Hematopoietic multipotent progenitor cell treated with erythropoietin and hydrocortisone succinate and interleukin-3 and kit ligand, for 4 days (in vitro differentiated cells): ENCODE results near the gene MYBPHL.

ENCODE experiments used
- DNase-seq: peaks from one replicate; pipeline ENCODE4 v3.0.0-alpha.2; 2015

The MYBPHL gene

DNA sequence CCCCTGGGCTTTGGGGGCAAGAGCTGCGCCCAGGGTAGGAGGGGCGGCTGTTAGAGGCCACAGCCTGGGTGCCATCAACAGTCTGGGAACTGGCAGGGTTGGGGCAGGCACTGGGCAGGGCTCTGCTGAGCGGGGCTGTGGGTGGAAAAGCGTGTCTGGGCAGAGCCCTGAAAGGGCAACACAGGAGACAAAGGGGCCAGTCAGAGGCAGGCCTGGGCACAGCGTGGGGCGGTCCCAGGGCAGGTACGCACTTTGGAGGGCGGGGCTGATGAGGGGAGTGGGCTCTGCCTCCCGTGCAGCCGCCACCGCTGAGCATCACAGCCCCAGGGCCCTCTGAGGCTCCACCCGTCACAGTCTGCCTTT lies 43.6 kb downstream of the MYBPHL start:
- DNase-seq: no peak

DNA sequence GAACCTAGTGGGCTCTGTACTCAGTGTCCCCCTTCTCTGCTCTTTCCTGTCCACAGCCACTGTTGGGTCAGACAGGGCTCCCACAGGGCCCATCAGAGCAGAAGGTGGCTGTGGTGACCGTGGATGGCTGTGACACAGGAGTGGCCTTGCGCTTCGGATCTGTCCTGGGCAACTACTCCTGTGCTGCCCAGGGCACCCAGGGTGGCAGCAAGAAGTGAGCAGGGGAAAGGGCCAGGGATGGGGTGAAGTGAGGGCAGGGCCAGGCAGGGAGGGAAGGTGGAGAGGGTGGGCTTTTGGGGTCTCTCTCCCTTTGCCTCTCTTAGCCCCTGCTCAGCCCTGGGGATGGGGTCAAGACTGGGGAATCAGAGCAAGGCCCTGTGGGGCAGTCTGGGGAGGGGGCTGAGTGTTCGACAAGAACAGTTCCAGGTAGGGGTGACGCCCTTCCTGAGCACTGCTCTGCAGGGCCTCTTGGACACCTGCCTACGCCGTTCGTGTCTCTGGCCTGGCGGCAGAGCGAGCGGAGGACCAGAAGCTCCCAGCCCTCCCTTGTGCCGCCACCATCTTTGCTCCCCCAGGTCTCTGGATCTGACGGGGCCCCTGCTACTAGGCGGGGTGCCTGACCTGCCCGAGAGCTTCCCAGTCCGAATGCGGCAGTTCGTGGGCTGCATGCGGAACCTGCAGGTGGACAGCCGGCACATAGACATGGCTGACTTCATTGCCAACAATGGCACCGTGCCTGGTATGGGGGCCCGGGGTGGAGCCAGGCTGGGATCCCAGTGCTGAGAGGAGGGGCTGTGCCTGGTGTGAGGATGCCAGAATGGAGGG lies 44.4 kb downstream of the MYBPHL start:
- DNase-seq: no peak

DNA sequence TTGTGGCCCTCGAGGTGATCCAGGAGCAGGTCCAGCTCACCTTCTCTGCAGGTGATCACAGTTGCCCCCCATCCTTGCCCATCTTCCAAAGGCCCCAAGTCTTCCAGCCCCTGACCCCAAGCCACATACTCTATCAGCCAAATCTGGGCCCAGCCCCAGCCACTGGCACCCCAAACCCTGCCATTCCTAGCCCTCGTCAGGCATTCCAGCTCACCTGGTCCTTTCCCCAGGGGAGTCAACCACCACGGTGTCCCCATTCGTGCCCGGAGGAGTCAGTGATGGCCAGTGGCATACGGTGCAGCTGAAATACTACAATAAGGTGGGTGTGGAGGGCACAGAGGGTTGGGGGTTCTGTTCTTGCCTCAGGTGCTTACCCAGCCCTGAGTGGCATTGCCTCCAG lies 45.2 kb downstream of the MYBPHL start:
- no peak for DNase-seq

DNA sequence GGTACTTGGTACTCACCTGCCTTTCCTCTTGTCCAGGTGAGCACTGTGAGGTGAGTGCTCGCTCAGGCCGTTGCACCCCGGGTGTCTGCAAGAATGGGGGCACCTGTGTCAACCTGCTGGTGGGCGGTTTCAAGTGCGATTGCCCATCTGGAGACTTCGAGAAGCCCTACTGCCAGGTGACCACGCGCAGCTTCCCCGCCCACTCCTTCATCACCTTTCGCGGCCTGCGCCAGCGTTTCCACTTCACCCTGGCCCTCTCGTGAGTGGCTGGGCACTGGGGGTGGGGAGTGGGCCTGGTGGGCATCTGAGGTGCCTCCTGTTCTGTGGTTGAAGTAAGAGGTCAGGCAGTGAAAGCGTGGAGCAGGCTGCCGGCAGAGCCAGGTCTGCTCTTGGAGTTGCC lies 45.8 kb downstream of the MYBPHL start:
- no peak for DNase-seq

DNA sequence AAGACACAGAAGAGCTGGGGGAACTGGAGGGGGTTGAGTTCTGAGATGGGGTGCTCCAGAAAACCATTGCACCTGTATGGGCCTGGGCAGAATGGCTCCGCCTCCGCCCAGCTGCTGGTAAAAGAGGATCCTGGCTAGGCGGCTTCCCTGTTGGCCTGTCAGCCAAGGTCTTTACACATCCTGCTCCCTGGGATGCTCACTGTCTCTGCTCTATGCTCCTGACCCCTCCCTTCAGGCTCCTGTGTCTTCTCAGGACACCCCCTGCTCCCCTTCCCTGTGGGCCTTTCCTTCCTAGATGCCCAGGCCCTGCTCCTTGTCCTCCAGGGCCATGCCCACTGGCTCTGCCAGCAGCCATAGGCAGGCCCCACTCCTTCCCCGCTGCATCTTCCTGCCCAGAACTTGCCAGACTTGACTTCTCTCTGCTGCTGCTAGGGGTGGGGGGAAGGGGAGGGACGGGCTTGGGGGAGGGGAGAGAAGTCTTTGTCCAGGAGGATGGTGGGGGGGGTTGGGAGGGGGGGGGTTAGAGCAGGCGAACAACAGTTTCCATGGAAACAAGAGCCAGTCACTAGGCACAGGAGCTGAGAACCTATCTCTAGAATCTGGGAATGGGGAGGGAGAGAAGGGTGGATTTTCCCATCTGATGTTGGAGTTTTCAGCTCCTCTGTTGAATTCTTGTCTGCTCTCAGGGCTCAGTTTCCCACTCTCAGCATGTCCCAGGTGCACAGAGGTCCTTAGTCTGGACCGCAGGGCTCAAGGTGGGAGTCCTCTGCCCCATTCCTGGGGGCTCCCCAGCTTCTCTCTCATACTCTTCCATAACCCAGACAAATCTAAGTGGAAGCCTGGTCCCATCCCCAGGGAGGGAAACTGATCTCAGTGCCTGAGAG lies 46.9 kb downstream of the MYBPHL start:
- no peak for DNase-seq

DNA sequence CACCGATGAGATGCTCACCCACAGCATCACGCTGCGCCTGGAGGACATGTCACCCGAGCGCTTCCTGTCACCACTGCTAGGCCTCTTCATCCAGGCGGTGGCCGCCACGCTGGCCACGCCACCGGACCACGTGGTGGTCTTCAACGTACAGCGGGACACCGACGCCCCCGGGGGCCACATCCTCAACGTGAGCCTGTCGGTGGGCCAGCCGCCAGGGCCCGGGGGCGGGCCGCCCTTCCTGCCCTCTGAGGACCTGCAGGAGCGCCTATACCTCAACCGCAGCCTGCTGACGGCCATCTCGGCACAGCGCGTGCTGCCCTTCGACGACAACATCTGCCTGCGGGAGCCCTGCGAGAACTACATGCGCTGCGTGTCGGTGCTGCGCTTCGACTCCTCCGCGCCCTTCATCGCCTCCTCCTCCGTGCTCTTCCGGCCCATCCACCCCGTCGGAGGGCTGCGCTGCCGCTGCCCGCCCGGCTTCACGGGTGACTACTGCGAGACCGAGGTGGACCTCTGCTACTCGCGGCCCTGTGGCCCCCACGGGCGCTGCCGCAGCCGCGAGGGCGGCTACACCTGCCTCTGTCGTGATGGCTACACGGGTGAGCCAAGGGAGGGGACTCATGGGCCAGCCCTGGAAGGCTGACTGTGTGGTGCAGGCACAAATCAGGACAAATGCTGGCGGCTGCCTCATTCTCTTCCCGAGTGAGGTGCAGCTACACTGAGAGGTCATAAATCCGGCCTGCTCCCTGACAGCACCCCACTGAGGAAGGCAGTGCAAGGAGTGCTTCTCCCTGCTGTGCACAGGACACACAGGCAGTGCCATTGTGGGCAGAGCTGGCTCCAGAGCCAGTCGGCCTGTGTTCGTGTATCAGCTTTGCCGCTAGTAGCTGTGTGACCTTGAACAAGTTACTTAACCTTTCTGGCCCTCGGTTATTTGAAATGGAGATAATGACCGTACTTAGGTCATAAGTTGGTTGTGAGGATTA lies 48.0 kb downstream of the MYBPHL start:
- no peak for DNase-seq

DNA sequence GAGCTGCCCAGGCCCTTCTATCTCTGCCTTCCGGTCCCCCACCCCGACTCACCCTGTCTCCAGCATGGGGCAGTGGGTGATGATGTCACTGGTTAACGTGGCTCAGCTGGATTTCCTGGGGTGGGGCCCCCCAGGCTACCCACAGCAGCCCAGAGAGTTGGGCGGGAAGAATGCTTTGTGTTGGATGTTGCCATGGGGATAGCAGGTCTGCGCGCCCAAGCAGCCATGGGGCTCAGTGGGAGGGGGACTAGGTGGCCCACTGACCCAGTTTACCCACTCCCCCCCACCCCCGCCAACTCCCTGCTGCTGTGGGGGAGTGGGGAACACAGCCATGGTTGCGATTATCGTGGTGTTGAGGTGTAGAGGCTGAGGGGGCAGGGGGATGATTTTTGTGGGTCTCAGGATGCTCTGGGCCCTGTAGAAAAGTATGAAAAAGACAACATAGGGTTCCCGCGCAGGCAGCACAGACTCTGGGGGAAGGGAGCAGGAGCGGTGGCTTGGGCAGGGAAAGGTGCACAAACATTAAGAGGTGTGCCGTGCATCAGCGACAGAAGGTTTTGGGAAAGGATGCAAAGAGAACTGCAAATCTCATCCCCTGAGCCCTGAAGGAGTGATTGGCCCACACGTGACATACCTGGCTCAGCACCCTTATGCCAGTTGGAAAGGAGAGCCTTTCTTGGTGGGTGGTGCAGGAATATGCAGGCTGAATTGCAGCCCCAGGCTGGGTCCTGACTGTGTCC lies 49.0 kb downstream of the MYBPHL start:
- no peak for DNase-seq

DNA sequence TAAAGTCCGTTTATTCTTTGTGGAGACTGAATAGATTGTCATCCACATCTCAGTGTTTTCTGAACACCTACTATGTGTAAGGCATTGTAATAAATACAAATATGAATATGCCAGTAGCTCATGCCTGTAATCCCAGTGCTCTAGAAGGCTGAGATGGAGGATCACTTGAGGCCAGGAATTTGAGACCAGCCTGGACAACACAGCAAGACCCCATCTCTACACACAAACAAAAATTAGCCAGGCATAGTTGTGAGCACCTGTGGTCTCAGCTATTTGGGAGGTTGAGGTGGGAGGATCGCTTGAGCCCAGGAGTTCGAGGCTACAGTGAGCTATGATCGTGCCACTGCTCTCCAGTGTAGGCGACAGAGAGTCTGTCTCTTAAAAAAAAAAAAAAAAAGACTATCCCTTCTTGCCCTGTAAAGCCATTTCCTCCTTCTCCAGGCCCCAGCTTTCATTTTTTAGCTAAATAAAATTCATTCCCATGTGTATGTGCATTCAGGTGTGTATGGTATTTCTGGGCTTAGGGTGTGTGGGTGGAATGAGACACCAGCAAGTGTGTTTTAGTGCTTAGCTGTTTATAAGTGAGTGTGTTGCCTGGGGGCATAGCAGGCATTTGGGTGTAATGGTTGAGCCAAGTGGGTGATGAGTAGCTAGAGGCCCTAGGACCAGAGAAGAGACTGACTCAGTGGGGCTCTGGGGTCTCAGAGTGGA lies 49.7 kb downstream of the MYBPHL start:
- no peak for DNase-seq

DNA sequence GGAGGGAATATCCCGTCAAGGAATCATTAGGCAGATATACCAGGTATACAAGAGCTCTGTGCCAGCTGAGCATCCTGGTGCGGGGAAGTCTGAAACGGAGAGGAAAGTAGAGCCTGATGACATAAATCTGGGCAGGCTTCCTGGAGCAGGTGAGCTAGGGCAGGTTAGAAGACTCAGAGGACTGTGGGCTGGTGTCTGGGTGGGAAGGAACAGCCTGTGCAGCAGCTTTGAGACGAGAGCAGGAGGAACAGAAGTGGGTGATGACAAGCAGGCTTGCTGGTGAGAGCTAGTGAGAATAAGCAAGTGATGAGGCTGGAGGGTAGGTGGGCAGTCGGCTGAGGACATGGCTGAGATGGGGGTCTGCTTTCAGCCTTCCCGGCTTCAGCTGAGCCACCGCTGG lies 50.7 kb downstream of the MYBPHL start:
- DNase-seq: no peak

DNA sequence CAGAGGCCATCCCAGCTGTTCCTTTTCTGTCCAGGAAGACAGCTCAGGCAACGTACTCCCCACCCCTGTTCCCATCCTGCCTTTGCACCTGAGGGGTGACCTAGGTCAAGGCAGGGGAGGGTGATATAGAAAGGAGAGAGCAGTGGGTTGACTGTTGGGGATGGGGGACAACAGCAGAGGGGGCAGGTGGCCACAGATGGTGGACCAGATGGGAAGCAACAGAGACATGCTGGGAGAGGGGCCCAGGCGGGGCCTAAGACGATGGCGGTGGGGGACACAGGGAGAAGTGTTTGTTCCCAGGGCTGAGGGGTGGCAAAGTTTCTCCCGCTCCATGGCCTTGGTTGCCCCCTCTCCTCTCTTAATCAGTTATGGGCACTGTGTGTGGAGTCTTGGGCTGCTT lies 51.1 kb downstream of the MYBPHL start:
- DNase-seq: no peak

DNA sequence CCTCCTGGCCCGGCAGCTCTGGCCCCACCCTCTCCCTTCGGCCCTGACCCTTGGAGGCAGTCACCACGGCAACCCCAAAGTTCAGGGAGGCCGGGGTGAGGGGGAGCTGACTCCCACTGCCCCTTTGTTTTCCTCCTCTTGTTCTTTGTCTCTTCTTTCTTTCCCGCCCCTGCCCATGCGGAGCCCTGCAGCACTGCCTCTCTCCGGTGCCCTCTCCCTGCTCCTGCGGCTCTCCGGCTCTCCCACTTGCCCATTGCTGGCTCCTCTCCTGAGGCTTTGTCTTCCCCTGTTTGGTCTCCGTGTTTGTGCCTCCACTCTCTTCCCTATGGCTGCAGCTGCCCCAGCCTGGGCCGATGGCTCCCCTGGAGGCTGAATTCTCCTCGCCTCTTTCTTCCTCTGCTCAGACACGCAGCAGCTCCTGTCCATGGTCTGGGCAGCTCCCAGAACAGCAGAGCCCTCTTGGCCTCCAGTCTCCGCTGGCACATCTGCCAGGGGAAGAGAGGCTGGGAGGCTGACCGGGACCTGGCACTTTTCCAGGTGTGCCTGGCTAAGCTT lies 51.6 kb downstream of the MYBPHL start:
- DNase-seq: no peak

DNA sequence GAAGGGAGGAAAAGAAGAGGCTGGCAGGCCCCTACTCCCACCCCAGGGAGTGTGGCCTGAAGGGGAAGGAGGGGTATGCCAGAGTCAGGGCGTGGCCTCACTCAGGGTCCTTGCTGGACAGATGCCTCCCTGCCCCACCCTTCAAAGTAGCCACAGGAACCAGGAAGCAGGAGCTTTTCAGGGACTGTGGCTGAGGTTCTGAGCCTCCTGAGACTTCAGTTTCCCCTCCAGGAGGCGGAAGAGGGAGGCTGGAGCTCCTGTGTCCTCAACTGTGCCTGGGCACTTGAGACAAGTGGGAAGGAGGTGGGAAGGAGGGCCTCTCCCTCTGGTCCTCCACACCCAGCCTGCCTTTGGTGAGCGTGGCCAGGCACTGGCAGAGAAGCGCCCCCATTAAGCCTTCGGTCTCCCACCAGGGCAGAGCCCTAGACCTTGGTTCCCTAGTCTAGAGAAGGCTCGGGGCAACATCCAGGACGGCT lies 52.2 kb downstream of the MYBPHL start:
- DNase-seq: no peak

DNA sequence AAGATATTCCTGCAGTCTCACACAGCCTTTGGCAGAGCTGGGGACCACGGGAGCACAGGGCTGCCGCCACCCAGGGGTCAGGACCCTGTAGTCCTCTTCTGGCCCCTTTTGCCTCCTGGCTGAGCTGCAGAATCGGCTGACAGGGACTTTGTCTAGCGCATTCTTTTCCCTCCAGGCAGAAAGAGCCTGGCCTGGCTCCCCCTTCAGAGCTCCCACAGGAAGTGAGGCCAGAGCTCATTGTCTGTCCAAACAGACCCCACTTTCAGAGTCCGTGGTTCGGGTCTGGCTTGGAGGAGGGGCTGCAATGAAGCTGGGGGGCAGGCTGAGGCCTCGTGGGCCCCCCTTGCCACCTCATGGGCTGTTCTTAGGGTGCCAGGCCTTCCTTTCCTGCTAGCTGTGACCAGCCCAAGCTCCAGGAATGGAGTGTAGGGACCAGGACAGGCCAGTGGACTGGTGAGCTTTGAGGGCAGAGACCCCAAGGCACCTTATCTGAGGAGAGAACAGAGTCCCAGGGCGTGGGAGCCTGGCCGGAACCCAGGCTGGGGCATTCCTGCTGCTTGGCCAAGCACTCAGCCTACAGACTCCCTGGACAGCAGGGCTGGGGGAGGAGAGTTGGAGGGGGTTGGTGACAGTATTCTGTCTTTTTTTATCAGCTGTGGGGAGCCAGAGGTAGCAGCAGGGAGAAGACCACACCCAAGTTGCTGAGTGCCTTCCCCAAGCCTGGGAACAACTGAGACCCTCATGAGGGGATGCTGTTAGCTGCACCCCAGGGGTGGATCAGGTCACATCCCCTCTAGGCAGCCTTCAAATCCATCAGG lies 52.8 kb downstream of the MYBPHL start:
- no peak for DNase-seq

DNA sequence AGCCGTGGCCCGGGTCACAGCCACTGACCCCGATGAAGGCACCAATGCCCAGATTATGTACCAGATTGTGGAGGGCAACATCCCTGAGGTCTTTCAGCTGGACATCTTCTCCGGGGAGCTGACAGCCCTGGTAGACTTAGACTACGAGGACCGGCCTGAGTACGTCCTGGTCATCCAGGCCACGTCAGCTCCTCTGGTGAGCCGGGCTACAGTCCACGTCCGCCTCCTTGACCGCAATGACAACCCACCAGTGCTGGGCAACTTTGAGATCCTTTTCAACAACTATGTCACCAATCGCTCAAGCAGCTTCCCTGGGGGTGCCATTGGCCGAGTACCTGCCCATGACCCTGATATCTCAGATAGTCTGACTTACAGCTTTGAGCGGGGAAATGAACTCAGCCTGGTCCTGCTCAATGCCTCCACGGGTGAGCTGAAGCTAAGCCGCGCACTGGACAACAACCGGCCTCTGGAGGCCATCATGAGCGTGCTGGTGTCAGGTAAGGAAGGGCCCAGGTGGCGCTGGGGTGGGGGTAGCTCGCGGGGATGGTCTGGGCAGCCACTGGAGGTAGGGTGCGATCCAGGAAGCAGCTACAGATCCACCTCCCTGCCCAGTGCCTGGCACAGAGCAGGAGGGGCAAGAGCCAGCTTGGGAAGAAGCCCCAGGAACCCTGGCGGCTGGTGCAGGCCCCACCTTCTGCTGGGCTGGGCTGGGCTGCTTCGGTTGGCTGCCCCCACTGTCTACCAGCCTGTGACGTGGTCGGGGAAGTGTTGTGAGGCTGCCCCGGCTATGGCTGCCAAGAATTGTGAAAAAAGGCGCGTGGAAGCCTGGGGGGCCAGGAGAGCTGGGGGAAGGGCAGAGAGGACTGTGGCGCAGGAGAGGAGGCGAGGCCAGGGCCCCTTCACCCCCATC lies 53.7 kb downstream of the MYBPHL start:
- no peak for DNase-seq

DNA sequence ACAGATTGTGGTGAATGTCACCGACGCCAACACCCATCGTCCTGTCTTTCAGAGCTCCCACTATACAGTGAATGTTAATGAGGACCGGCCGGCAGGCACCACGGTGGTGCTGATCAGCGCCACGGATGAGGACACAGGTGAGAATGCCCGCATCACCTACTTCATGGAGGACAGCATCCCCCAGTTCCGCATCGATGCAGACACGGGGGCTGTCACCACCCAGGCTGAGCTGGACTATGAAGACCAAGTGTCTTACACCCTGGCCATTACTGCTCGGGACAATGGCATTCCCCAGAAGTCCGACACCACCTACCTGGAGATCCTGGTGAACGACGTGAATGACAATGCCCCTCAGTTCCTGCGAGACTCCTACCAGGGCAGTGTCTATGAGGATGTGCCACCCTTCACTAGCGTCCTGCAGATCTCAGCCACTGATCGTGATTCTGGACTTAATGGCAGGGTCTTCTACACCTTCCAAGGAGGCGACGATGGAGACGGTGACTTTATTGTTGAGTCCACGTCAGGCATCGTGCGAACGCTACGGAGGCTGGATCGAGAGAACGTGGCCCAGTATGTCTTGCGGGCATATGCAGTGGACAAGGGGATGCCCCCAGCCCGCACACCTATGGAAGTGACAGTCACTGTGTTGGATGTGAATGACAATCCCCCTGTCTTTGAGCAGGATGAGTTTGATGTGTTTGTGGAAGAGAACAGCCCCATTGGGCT lies 54.5 kb downstream of the MYBPHL start:
- no peak for DNase-seq

DNA sequence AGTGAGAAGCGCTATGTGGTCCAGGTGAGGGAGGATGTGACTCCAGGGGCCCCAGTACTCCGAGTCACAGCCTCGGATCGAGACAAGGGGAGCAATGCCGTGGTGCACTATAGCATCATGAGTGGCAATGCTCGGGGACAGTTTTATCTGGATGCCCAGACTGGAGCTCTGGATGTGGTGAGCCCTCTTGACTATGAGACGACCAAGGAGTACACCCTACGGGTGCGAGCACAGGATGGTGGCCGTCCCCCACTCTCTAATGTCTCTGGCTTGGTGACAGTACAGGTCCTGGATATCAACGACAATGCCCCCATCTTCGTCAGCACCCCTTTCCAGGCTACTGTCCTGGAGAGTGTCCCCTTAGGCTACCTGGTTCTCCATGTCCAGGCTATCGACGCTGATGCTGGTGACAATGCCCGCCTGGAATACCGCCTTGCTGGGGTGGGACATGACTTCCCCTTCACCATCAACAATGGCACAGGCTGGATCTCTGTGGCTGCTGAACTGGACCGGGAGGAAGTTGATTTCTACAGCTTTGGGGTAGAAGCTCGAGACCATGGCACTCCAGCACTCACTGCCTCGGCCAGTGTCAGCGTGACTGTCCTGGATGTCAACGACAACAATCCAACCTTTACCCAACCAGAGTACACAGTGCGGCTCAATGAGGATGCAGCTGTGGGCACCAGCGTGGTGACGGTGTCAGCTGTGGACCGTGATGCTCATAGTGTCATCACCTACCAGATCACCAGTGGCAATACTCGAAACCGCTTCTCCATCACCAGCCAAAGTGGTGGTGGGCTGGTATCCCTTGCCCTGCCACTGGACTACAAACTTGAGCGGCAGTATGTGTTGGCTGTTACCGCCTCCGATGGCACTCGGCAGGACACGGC lies 55.3 kb downstream of the MYBPHL start:
- no peak for DNase-seq
